Mesodermal cell (in vitro differentiated cells): ENCODE measurements around the gene FNIP1.
"Not testable (repeated sequence)": the region's sequence is repeated elsewhere in the genome, so short reads cannot be mapped to it uniquely, and the experiment has no call there.

Experiments
- H3K27ac ChIP-seq: 2 replicates; pipeline ENCODE4 v1.7.0; 2013; ENCODE audit warnings: mild to moderate bottlenecking, low read depth, low read length, moderate library complexity; ENCODE audit not compliant: severe bottlenecking
- H3K36me3 ChIP-seq: 2 replicates; pipeline ENCODE4 v1.7.1; 2013; ENCODE audit warnings: mild to moderate bottlenecking, low read length, moderate library complexity; ENCODE audit not compliant: control insufficient read depth, insufficient read depth
- H3K4me1 ChIP-seq: one replicate; pipeline ENCODE4 v1.7.1; 2013; ENCODE audit warnings: mild to moderate bottlenecking, low read length; ENCODE audit not compliant: insufficient read depth, control insufficient read depth, poor library complexity, severe bottlenecking
- H3K4me3 ChIP-seq: 2 replicates; pipeline ENCODE4 v1.7.0; 2013; ENCODE audit warnings: low read length, control low read depth, mild to moderate bottlenecking; ENCODE audit not compliant: insufficient read depth, poor library complexity, severe bottlenecking; ENCODE audit errors: extremely low read depth
- H3K9me3 ChIP-seq: 2 replicates; pipeline ENCODE4 v1.7.1; 2013; ENCODE audit warnings: mild to moderate bottlenecking, low read length, moderate library complexity; ENCODE audit not compliant: control insufficient read depth
- WGBS, 2 experiments: methylation state at CpG; one replicate each; pipeline ENCODE4 v1.1.5; 2013; ENCODE audit warnings: missing lambda C conversion rate in 2 of 2; ENCODE audit not compliant: insufficient coverage in 2 of 2; 5-methylcytosine and 5-hydroxymethylcytosine counted together

FNIP1 gene

GRCh38 chr5:131630208-131630962 lies 166.4 kb downstream of the FNIP1 start:
- WGBS, 2 experiments: 84 to 92% methylated on average over 3 to 4 of the region's 4 CpGs
- Histone ChIP-seq H3K27ac (no peak overlapping the region), H3K4me1 (peaks cover 11% of the 10 kb centered on the region), H3K9me3 (no peaks in the 10 kb centered on the region), H3K36me3 (peaks cover 2% of the 10 kb centered on the region), H3K4me3 (no peak overlapping the region)

DNA sequence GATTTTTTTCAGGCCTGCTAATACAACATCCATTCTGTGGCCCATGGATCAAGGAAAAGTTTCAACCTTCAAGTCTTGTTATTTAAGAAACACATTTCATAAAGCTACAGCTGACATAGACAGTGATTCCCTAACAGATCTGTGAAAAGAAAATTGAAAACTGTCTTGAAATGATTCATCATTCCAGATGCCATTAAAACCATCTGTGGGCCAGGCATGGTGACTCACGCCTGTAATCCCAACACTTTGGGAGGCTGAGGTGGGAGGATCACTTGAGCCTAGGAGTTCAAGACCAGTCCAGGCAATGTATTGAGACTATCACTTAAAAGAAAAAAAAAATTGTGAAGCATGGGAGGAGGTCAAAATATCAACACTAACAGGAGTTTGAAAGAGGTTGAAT lies 167.8 kb downstream of the FNIP1 start:
- Histone ChIP-seq H3K27ac (no peak overlapping the region), H3K9me3 (no peaks in the 10 kb centered on the region), H3K4me1 (peaks cover 11% of the 10 kb centered on the region), H3K36me3 (peaks cover 5% of the 10 kb centered on the region), H3K4me3 (no peak overlapping the region)
- 100% methylated on average over 1 of the region's 1 CpG for WGBS, 2 experiments

GRCh38 chr5:131627207-131627865 lies 169.5 kb downstream of the FNIP1 start:
- no peak overlapping the region for H3K4me3 ChIP-seq
- peaks cover 4% of the 10 kb centered on the region for H3K4me1 ChIP-seq
- H3K36me3 ChIP-seq: peaks cover 10% of the 10 kb centered on the region
- H3K9me3 ChIP-seq: no peaks in the 10 kb centered on the region
- no peak overlapping the region for H3K27ac ChIP-seq
- 95 to 100% methylated on average over 1 to 2 of the region's 4 CpGs for WGBS, 2 experiments

DNA sequence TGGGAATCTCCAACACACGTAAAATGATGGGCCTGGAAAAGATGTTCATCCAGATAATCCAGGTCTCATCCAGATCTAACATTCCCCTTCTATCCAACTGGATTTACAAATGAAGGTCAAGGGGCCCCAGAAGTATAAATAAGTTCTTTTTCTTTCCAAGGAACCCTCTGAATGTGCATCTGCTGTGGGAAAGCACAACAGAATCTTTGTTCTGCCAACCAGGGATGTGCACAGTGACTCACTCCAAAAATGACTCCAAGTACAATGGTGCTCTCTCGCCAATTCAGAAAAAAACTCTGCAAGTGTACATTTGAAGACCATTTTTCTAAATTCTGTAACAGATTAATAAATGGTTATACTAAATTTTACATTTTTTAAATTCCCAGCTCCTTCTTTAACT lies 174.2 kb downstream of the FNIP1 start:
- Histone ChIP-seq H3K27ac (peak overlapping the region; percentile 48), H3K36me3 (peaks cover 14% of the 10 kb centered on the region), H3K9me3 (no peaks in the 10 kb centered on the region), H3K4me1 (peaks cover 6% of the 10 kb centered on the region), H3K4me3 (no peak overlapping the region)
- WGBS, 2 experiments: 100% methylated on average over 1 of the region's 2 CpGs; no CpG with 5 or more reads in 1 of the 2 experiments

DNA sequence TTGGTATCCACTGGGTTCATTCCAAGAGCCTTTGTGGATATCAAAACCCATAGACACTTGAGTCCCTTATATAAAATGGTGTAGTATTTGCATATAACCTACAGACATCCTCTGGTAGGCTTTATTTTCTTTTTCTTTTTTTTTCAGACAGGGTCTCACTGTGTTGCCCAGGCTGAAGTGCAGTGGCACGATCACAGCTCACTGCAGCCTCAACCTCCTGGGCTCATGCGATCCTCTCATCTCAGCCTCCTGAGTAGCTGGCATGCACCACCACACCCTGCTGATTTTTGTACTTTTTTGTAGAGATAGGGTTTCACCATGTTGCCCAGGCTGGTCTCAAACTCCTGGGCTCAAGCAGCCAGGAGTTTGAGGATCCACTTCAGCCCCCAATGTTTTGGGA lies 175.7 kb downstream of the FNIP1 start:
- not testable (repeated sequence) for H3K27ac ChIP-seq, H3K4me3 ChIP-seq, H3K4me1 ChIP-seq, H3K9me3 ChIP-seq
- WGBS, 2 experiments: 71 to 100% methylated on average over 1 of the region's 2 CpGs
- peaks cover 18% of the 10 kb centered on the region for H3K36me3 ChIP-seq

GRCh38 chr5:131619102-131619501 lies 177.7 kb downstream of the FNIP1 start:
- Histone ChIP-seq H3K36me3 (peaks cover 19% of the 10 kb centered on the region), H3K9me3 (no peaks in the 10 kb centered on the region), H3K27ac (no peak overlapping the region), H3K4me1 (peaks cover 6% of the 10 kb centered on the region), H3K4me3 (no peak overlapping the region)
- 83 to 100% methylated on average over 1 to 3 of the region's 8 CpGs for WGBS, 2 experiments

DNA sequence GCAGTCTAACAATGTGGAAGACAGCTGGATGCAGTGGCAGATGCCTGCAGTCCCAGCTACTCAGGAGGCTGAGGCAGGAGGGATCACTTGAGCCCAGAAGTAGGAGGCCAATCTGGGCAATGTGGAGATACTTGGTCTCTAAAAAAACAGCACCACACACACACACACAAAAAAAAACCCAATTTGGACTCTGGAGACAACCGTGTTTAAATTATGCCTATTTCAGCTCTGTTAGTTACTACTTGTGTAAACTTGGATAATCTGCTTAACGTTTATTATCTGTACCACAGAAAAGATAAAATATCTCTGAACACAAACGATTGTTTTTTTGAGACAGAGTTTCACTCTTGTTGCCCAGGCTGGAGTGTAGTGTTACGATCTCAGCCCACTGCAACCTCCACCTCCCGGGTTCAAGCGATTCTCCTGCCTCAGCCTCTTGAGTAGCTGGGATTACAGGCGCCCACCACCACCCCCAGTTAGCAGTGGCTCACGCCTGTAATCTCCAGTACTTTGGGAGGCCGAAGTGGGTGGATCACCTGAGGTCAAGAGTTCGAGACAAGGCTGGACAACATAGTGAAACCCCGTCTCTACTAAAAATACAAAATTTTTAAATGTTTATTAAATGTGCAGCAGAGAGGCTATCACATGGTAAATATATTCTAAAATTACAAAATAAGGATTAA lies 179.5 kb downstream of the FNIP1 start:
- peaks cover 3% of the 10 kb centered on the region for H3K4me1 ChIP-seq
- H3K27ac ChIP-seq: no peak overlapping the region
- 67 to 87% methylated on average over 3 to 6 of the region's 11 CpGs for WGBS, 2 experiments
- peaks cover 15% of the 10 kb centered on the region for H3K36me3 ChIP-seq
- no peak overlapping the region for H3K4me3 ChIP-seq
- H3K9me3 ChIP-seq: no peaks in the 10 kb centered on the region

DNA sequence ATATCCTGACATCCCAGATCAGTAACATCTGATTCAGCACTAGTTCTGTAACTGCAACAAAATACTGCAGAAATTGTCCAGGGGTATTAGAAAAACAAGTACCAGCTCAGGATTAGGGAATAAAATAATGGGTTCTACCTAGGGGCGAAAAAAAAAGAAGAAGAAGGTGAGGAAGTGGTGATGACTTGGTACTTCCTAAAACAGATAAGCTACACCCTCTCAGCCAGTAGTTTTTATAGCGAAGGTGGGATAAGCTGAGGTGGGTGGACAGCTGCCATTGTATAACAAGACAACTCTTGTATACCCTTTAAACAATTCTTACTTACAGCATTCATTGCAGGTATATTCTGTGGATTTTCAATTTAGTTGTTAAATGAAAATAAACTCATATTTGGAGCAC lies 180.9 kb downstream of the FNIP1 start:
- H3K36me3 ChIP-seq: peaks cover 17% of the 10 kb centered on the region
- WGBS, 2 experiments: 100% methylated on average over 1 of the region's 2 CpGs
- peaks cover 6% of the 10 kb centered on the region for H3K4me1 ChIP-seq
- H3K27ac ChIP-seq: no peak overlapping the region
- no peak overlapping the region for H3K4me3 ChIP-seq
- no peaks in the 10 kb centered on the region for H3K9me3 ChIP-seq

- no peaks in the 10 kb centered on the region for H3K9me3 ChIP-seq
- peaks cover 13% of the 10 kb centered on the region for H3K36me3 ChIP-seq
- no peak overlapping the region for H3K4me3 ChIP-seq
- H3K27ac ChIP-seq: no peak overlapping the region
- H3K4me1 ChIP-seq: peaks cover 19% of the 10 kb centered on the region
Measured at GRCh38 chr5:131613423-131613822, 183.4 kb downstream of the FNIP1 start.

- Histone ChIP-seq H3K4me3 (no peak overlapping the region), H3K27ac (peak overlapping the region; percentile 92)
- 89 to 100% methylated on average over 1 of the region's 2 CpGs for WGBS, 2 experiments
Measured at GRCh38 chr5:131611064-131611381, 185.8 kb downstream of the FNIP1 start.

More at GRCh38 chr5:131611064-131611381, 185.8 kb downstream of the FNIP1 start:
- peaks cover 8% of the 10 kb centered on the region for H3K36me3 ChIP-seq
- H3K4me1 ChIP-seq: peaks cover 25% of the 10 kb centered on the region
- H3K9me3 ChIP-seq: no peaks in the 10 kb centered on the region
